AML-193 (cell line): ENCODE results near the gene EXOC1L.
"Not testable (repeated sequence)": the region's sequence is repeated elsewhere in the genome, so short reads cannot be mapped to it uniquely, and the experiment has no call there.

Source experiments
- DNase-seq, 2 experiments: peaks; one replicate each; lab custom pipeline; 2025; lab: John Stamatoyannopoulos, UW

EXOC1L gene

GRCh38 chr4:55838356-55838755, 18.8 kb downstream of the EXOC1L start:
- DNase-seq = no peak

GRCh38 chr4:55838952-55839351, 19.4 kb downstream of the EXOC1L start:
- no peak for DNase-seq

GRCh38 chr4:55840956-55841355, 21.4 kb downstream of the EXOC1L start:
- DNase-seq = no peak

DNA sequence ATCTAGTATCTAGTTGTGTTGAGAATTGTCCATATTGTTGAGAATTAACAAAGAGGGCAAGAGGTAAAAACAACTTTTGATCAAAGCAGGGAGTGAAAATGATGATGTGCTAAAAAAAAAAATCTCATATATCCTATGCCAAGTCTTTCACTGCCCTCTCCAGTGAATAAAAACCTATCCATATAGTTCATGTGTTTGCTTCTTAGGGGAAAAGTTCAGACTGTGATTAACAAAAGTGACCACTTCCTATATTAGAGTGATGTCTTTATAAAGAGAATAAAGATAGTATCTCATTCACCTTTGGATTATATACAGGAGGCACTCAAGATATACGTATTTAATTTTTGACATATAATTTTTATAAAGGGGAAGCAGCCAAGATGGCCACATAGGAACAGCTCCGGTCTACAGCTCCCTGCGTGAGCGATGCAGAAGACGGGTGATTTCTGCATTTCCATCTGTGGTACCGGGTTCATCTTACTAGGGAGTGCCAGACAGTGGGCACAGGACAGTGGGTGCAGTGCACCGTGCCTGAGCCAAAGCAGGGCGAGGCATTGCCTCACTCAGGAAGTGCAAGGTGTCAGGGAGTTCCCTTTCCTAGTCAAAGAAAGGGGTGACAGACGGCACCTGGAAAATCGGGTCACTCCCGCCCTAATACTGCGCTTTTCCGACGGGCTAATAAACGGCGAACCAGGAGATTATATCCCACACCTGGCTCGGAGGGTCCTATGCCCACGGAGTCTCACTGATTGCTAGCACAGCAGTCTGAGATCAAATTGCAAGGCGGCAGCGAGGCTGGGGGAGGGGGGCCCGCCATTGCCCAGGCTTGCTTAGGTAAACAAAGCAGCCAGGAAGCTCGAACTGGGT, 22.0 kb downstream of the EXOC1L start:
- not testable (repeated sequence) for DNase-seq

GRCh38 chr4:55842312-55842711, 22.7 kb downstream of the EXOC1L start:
- DNase-seq = not testable (repeated sequence)

- no peak for DNase-seq
Measured at GRCh38 chr4:55849724-55850123, 30.1 kb downstream of the EXOC1L start.

GRCh38 chr4:55851885-55852284, 32.3 kb downstream of the EXOC1L start:
- DNase-seq = no peak

DNA sequence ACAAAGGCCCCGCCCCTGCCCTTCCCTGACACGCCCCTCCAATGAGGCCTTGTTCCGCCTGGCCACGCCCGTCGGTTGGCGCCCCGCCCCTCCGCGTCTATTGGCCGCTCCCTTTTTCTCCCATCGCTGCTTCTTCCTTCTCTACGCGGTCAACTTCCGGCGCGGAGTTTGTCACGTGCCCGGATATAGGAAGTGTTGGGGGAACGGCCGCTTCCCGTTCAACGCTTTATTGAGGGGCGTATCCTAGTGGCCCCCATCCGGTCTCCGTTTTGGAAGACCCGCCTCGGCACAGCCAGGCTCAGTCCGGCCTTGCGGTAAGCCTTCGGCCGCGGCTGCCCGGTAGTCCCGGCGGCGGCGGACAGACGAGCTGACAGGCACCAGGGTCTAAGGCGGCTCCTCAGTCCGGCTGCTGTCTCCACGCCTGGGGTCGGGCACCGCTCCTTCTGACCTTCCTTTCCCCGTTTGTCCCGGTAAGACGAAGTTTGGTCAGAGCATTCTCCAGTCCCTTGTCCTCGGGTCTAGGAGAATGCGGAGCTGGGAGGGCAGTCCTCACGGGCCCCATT, 34.0 kb downstream of the EXOC1L start, which contains the start of gene EXOC1:
TSS of gene EXOC1 (plus strand) at position 165 of the 563 bp plus-strand sequence. CDS start 4,676 bp downstream, outside the sequence.
- DNase-seq = peak; percentile 88 to 89

- no peak for DNase-seq
Measured at GRCh38 chr4:55854129-55854528, 34.5 kb downstream of the EXOC1L start.

- DNase-seq = no peak
Measured at GRCh38 chr4:55857586-55857985, 38.0 kb downstream of the EXOC1L start.

GRCh38 chr4:55859711-55860110, 40.1 kb downstream of the EXOC1L start:
- DNase-seq = no peak

- DNase-seq = no peak
Measured at GRCh38 chr4:55864577-55865223, 45.1 kb downstream of the EXOC1L start.

- DNase-seq = no peak
Measured at GRCh38 chr4:55865228-55865806, 45.7 kb downstream of the EXOC1L start.

DNA sequence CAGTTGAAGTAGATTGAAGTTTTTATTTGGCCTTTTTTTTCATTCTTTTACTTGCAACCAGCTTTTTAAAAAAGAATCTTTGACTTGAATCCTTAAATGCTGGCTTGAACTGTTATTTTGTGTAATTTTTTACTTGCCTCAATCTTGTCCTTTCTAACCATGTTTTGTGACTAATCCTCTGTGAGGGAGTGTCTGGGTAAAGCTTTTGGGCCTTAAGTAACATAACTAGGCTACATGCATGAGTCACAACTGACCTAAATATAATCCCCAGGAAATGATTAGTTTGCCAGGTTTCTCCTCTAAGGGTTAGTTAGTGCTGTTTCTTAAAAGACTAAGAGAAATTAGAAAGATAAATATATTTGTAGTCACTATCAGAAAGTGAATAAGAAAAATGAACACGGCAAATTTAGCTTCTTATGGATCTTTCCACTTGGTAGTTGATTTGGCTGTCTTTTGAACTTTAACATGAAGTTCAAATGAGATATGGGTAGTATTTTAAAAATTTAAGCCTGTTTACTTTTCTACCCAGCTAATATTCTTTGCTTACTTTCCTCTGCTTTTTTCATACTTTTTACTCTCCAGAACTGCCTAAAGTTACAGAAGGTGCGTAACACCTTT, 46.8 kb downstream of the EXOC1L start:
- peak; percentile 48 to 59 for DNase-seq

DNA sequence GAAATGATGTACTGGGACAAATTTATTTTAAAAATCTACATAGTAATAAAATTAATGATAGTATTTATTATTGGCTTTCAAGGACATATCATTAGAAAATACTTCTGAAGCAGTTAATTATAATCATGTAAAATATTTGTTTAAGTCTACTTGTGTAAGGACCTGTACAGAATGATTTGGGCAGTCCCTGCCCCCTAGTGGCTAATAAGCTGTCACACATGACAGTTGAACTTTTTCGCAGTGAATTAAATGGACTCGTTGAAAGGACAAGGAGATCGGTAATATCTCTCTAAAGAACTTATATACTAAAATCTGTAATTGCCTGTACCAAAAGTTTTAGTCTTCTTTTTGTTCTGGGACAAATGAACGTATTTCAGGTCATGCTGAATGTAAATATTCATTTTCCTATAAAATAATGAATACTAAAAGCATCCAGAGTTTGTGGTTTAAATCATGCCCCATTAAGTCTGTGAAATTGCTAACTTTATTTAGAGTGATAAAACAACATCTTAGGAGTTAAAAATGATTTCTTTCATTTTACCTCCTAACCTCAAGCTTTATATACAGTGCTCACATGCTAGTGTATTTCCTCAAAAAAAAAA, 47.5 kb downstream of the EXOC1L start:
- DNase-seq = peak; percentile 57 to 69

- no peak for DNase-seq
Measured at GRCh38 chr4:55868581-55869090, 49.0 kb downstream of the EXOC1L start.

- no peak for DNase-seq
Measured at GRCh38 chr4:55871299-55871800, 51.8 kb downstream of the EXOC1L start.

DNA sequence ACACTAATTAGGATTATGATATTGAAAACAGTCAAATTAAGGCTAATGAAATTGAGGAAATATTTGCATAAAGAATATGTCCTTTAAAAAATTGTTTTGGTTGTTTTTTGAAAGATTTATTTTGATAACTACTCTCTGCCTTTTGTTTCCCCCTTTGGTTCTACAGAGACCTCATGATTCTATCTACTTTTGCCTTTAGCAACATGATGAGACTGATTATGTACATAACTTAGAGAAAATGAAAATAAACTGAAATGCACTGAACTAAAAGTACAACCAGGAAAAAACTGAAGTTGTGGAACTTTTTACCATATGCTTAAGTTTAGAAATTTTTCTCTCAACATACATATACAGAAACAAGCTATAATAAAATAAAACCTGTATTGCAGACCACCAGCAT, 55.2 kb downstream of the EXOC1L start:
- no peak for DNase-seq

GRCh38 chr4:55876387-55876786, 56.8 kb downstream of the EXOC1L start:
- DNase-seq = no peak

- DNase-seq = no peak
Measured at GRCh38 chr4:55879224-55879623, 59.6 kb downstream of the EXOC1L start.

DNA sequence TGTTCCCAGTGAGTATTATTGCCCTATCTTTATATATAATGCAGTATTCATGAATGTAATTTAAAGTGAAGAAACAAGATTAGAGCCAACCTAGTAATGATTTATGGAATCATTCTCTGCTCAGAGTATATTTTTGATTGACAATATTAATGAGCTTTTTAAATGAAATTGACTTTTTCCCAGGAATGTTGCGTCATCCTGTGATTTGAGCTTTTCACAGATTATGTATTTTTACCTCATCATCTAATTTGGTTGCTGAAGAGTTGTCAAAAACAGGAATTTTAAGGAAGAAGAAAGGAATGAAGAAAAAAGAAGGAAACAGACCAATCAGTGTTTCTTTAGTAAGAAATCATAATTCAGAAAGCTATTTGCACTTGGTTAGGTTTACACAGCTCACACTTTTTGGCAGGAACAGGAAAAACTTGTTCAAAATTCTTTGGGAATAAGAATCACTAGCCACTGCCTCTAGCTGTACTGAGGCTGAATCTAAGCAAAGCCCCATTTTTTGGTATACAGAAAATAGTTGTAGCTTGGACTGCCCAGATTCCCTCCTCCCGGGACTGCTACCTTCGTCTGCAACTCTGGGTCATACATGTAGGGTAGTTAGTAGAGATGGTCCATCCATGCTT, 61.2 kb downstream of the EXOC1L start:
- no peak for DNase-seq
